Type B pancreatic cell (in vitro differentiated cells): ENCODE results near the gene NRP2. TPM values are rescaled to one million over a fixed set of nuclear protein-coding genes. Genes with fewer than 3 reads are reported as not detected.

Source experiments
- DNase-seq: peaks from one replicate; pipeline ENCODE4 v3.0.0; 2021; ENCODE audit warnings: mixed read lengths; ENCODE audit not compliant: unreplicated experiment; ENCODE audit errors: extremely low spot score
- H3K27ac Mint-ChIP-seq: 2 replicates; pipeline ENCODE4 v1.8.0; 2021; ENCODE audit warnings: mild to moderate bottlenecking, mixed read lengths
- H3K27me3 Mint-ChIP-seq: 2 replicates; pipeline ENCODE4 v1.8.0; 2021; ENCODE audit warnings: mixed read lengths
- H3K36me3 Mint-ChIP-seq: 2 replicates; pipeline ENCODE4 v1.8.0; 2021; ENCODE audit warnings: mixed read lengths
- H3K4me1 Mint-ChIP-seq: one replicate; pipeline ENCODE4 v1.8.0; 2021; ENCODE audit warnings: mixed read lengths; ENCODE audit not compliant: unreplicated experiment
- H3K4me3 Mint-ChIP-seq: 2 replicates; pipeline ENCODE4 v1.8.0; 2021; ENCODE audit warnings: mild to moderate bottlenecking, mixed read lengths
- H3K9me3 Mint-ChIP-seq: 2 replicates; pipeline ENCODE4 v1.8.0; 2021; ENCODE audit warnings: mixed read lengths
- total RNA-seq: library from RNA; stranded (reverse); gene quantifications from 2 replicates; pipeline ENCODE4 v1.2.1, GENCODE V29; 2021; ENCODE audit warnings: low replicate concordance
- TF ChIP-seq, protein P1 (sequence below): fragments of 200-600 bp; sonication (generic); conservative IDR thresholded peaks from 2 replicates; pipeline ENCODE4 v1.5.0; 2021; ENCODE audit warnings: antibody characterized with exemption, mild to moderate bottlenecking

Gene NRP2
- total RNA-seq, 1 donor from 2014 or later, result 109 TPM

DNA sequence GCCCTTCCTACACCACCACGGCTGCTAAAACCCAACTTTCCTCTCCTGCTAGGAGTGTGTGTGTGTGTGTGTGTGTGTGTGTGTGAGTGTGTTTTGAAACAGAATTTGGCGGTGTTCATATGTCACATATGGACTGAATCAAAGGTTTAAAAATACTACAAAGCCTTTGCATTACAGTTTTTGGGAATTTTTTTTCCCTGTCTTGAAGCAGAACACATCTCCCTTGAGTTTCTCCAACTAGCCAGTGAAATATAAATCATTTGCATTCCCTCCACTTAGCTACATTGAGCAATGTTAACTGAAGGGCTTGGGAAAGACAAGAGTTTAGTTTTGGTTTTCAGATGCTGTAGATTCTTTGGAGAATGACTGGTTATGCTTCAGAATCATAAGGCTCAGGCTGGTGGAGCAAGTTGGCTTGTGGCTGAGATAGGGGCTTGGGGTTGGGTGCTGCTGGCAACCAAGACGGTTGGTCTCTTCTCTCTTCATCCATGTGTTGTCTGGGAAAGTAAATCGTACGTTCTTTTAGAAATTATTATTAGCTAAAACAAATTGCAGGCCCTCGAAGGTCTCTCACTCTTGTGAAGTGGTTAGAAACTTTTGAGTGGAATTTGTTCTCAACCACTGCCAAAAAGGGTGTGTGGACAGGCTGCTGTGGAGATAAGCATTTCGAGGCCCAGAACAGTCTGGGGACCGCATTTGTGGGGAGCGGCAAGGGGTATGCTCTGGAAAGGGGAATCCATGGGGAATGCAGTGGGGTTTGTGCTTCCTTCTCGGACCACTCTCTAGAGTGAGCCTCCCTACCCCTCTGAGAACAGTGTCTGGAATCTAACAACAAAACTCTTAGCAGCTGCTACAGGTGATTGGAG is 1.4 kb downstream of the NRP2 start:
- Mint-ChIP-seq H3K4me1 (peaks cover 51% of the 10 kb centered on the region), H3K27ac (peak overlapping the region; percentile 63), H3K4me3 (peak overlapping the region; percentile 91), H3K27me3 (peaks cover 68% of the 10 kb centered on the region), H3K36me3 (peaks cover 3% of the 10 kb centered on the region), H3K9me3 (no peaks in the 10 kb centered on the region)
- no peak for DNase-seq
- TF ChIP-seq, protein P1, sequence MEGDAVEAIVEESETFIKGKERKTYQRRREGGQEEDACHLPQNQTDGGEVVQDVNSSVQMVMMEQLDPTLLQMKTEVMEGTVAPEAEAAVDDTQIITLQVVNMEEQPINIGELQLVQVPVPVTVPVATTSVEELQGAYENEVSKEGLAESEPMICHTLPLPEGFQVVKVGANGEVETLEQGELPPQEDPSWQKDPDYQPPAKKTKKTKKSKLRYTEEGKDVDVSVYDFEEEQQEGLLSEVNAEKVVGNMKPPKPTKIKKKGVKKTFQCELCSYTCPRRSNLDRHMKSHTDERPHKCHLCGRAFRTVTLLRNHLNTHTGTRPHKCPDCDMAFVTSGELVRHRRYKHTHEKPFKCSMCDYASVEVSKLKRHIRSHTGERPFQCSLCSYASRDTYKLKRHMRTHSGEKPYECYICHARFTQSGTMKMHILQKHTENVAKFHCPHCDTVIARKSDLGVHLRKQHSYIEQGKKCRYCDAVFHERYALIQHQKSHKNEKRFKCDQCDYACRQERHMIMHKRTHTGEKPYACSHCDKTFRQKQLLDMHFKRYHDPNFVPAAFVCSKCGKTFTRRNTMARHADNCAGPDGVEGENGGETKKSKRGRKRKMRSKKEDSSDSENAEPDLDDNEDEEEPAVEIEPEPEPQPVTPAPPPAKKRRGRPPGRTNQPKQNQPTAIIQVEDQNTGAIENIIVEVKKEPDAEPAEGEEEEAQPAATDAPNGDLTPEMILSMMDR, result no peak

DNA sequence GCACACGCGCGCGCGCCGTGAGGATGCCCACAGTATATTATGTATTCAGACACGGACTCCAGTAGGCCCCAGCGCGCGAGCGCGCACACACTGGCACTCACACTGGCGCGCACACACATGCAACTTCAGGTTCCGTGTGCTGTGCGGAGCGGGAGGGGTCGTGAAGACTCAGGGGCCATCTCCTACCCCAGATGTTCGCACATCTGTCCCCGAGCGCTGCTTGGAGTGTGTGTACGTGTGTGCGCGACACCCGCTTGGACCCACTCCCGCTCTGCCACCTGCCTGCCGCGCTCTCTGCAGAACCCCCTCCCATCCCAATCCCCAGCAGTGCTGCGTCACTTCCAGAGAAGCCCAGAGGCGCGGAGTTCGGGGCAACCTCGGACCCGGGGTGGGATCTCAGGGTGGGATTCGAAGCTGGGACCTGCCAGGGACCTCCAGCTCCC is 2.6 kb downstream of the NRP2 start:
- peaks cover 8% of the 10 kb centered on the region for H3K36me3 Mint-ChIP-seq
- peak overlapping the region; percentile 91 for H3K4me3 Mint-ChIP-seq
- no peak for DNase-seq
- peaks cover 74% of the 10 kb centered on the region for H3K27me3 Mint-ChIP-seq
- H3K9me3 Mint-ChIP-seq, result no peaks in the 10 kb centered on the region
- H3K4me1 Mint-ChIP-seq, result peaks cover 51% of the 10 kb centered on the region
- H3K27ac Mint-ChIP-seq, result peak overlapping the region; percentile 63
- TF ChIP-seq, protein P1, result no peak

DNA sequence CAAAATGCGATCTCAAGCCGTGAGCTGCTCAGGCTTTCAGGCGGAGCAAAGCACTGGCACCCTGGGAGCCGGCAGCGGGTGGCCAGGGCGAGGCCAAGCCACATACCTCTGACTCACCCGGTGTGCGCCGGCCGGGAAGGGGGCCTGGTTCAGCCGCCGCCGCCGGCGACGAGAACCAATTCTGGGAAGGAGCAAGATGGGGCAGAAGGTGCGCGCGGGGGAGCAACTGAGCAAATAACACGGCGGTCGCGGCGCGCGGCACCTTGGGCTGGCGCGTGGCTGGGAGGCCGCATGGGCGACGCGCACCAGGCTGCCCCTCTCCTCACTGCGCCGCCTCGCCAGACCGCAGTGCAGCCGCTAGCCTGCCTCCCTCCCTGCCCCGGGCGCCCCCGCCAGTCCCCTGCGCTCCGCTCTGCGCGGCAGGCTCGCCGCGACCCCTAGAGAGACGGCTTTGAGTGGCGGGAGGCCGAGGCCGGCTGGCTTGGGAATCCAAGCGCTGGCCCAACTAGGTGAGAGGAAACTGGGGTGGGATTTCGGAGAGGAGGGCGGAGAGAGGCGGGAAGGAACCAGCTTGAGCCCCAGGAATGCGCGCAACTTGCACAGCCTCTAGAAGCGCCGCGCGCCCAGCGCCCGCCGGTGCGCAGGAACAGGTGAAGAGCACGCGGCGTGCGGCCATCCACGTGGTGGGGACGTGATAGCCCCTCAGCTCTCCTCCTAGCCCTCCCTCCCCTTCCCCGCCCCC is 3.2 kb downstream of the NRP2 start:
- Mint-ChIP-seq H3K4me3 (peak overlapping the region; percentile 91), H3K36me3 (peaks cover 10% of the 10 kb centered on the region), H3K27ac (peak overlapping the region; percentile 63), H3K4me1 (peaks cover 47% of the 10 kb centered on the region), H3K9me3 (no peaks in the 10 kb centered on the region), H3K27me3 (peaks cover 71% of the 10 kb centered on the region)
- TF ChIP-seq, protein P1, result no peak
- no peak for DNase-seq

DNA sequence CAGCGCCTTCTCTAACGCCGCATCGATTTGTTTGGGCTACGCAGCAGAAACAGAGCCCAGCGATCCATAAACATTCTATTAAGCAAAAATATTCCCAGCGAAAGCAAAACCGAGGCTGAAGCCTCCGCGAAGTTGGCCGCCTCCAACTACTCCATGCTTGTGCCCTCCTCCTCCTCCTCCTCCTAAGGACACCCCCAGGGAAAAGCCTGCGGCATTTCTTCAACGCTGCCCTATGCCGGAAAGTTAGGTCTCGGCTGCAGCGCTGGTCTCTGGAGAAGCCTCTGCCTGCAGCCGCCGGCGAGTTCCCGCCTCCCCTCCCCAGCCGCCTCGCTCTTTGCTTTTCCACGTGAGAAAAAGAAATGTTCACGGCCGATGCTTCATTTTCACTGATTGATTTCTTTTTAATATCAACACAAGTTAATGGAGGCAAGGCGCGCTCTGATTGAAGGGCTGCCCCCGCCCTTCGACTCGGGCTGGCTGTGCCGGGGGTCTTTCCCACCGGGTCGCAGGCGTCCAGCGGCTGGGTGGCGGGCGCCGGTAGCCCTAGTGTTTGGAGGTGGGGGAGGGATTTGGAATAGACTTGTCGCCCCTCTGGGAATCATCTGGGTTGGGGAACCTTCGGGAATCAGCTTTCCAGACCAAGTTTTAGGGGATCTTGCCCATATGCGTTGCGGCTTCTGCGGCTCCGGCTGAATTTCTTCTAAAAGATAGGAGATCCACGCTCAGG is 3.9 kb downstream of the NRP2 start:
- H3K4me1 Mint-ChIP-seq, result peaks cover 47% of the 10 kb centered on the region
- H3K27ac Mint-ChIP-seq, result peak overlapping the region; percentile 59
- peak overlapping the region; percentile 91 for H3K4me3 Mint-ChIP-seq
- peaks cover 14% of the 10 kb centered on the region for H3K36me3 Mint-ChIP-seq
- peaks cover 3% of the 10 kb centered on the region for H3K9me3 Mint-ChIP-seq
- DNase-seq, result no peak
- TF ChIP-seq, protein P1, result no peak
- peaks cover 74% of the 10 kb centered on the region for H3K27me3 Mint-ChIP-seq
